GM03348 (cell line): ENCODE data around the gene ZNF428.
"Not testable (repeated sequence)": the region's sequence is repeated elsewhere in the genome, so short reads cannot be mapped to it uniquely, and the experiment has no call there.

Source experiments
- DNase-seq: peaks from one replicate; pipeline ENCODE4 v3.0.0; 2012; ENCODE audit warnings: low spot score

Gene ZNF428, protein sequence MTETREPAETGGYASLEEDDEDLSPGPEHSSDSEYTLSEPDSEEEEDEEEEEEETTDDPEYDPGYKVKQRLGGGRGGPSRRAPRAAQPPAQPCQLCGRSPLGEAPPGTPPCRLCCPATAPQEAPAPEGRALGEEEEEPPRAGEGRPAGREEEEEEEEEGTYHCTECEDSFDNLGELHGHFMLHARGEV

DNA sequence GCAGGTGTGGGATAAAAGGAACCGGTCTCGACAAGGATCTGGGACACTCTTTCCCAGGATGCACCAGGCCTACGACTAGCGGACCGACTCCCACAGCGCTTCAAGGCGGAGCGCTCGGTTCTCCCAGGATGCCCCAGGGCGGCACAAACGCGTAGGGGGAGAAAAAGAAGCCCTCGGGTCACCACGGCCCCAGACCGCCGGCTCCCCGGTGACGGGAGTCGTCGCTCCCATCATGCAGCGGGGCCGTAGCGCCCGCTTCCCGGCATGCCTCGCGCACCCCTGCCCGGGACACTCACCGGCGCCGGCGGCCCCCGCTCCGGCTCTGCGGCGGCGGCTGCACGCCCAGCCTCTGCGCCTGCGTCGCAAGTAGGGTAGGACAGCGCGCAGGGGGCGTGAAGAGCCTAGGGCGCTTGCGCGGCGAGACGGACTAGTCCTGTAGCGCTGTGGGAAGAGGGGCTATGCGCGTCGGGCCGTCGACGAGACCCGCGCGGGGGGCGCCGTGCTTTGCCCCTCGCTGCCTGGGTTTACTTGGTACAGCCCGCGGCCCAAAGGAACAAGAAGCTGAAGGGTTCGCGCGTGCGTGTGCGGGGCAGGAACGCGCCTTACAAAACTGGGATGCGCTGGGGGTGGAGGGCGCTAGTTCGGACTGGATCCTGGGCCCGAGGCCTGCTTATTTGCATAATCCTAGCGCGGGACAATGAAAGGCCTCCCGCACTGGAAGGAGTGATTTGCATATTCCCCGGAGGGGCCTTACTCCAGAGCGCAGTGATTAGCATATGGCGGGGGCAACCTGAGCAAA lies at the start of gene ZNF428:
Gene ZNF428, minus strand, starts transcription at position 368 of the 799 bp plus-strand sequence. CDS start 5,325 bp downstream, outside the sequence.
- DNase-seq, result peak; percentile 97

DNA sequence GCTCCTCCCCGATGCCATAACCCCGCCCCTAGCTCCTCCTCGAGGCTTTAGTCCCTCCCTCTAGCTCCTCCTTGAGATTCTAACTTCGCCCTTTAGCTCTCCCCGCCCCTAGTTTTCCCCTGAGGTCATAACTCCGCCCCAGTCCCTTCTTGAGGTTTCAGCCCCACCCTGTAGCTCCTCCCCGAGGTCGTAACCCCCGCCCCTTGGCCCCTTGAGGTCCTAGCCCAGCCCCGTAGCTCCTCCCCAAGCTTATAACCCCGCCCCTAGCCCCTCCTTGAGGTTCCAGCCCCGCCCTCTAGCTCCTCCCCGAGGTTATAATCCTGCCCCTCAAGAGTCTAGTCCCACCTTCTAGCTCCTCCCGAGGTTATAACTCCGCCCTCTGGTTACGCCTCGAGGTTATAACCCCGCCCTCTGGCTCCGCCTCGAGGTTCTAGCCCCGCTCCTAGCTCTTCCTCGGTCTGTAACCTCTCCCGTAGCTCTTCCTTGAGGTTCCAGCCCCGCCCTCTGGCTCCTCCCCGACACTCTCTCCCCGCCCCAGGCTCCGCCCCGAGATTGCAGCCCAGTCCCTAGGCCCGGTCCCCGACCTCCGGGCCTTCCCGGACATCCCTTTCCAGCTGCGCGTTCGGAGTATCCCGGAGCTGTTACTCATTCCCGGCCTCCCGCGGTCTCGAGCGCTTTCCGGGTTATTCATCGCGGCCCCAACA lies 49.1 kb upstream of the ZNF428 start:
- DNase-seq, result peak; percentile 99

DNA sequence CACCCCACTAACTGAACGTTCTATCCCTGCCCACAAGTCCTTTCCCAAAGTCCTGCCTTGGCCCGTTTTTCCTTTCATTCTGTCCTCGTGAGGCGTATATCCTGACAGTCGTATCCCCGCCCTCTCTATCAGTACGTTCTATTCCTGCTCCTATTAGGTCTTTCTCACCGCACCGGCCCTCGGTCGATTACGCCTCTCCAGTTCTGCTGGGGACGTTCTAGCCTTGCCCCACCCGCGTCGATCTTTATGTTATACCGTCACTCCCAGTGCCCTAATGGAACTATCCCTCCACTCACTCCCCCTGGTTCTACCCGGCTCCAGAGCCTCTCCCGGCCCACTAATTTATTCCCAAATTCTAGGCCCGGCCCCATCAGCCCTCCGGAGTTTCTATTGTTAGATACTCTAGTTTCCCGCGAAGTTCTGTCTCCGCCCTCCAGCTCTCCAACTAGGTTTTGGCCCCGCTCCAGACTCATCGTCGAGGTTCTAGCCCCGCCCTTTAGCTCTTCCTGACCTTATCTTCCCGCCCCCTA lies 48.5 kb upstream of the ZNF428 start:
- DNase-seq, result no peak

DNA sequence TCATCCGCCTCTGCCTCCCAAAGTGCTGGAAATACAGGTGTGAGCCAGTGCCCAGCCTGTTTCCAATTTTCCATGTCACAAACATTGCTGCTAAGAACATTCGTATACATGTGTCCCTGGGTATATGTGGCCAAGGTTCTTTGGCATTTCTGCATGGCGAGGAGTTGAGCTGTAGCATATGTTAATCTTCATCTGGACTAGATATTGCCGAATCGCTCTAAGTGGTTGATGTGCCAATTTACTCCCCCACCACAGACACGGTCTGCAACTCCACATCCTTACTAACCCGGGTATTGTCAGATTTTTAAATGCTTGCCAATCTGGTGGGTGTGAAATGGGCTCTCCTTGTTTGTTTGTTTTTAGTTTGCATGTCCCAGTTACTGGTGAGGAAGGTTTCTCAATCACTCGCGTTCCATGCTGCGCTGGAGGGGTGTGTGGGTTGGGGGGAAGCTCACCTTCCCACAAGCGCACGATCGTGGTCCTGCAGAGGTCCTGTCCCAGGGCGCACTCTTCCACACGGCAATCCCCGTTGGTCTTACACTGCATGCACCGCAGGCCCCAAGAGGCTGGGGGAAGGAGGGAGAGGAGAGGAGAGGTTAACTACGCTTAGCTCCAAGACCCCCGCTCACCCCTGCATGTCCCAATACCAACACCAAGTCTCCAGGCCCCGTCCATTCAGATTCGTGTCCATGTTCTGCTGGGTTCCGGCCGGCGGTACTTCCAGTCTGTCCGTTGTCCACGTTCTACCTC lies 47.9 kb upstream of the ZNF428 start:
- DNase-seq, result no peak

DNA sequence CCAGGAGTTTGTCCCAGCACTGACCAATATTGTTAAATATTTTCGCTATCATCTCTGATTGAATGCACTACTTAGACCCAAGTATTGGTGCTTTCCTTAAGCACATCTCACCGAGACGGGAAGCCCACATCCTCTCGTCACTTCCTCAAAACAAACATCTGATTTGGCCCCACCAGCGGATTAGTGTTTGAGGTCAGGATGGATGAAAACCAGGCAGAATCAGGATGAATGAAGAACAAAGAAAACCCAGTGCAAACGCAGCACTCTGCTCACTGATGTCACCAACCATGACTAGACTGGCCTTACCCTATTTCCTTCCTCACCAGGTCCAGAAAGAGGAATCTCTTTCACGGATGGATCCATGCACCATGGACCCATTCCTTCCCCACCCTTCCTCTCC lies 44.6 kb upstream of the ZNF428 start:
- no peak for DNase-seq

DNA sequence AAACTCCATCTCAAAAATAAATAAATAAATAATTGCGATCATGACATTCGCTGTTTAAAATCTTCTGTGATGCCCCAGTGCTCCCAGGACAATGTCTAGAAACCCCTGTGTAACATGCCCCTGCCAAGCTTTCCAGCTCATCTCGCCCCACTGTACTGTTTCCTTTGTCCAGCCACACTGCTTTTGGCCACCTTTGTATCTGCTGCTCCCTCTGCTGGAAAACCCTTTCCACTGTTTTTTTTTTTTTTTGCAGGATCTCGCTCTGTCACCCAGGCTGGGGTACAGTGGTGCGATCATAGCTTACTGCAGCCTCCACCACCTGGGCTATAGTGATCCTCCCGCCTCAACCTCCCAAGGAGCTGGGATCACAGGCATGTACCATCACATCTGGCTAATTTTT lies 43.1 kb upstream of the ZNF428 start:
- DNase-seq, result no peak

DNA sequence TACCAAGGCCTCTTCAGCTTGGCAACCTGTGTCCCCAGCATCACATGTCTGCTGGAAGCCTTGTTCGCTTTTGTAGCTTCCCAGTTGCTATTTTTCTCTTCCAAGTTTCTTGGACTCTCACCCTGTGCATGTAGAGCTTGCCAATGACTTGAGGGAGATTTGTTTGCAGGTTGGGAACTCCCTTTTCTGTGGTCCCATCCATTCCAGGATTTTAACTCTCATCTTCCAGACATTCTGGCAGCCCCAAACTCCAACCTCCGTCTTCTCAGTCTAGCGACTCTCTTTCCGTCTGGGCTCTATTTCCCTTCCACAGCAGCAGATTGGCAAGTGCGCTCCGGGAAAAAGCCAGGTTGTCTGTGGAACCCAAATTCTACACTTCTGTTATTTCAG lies 41.5 kb upstream of the ZNF428 start:
- no peak for DNase-seq

DNA sequence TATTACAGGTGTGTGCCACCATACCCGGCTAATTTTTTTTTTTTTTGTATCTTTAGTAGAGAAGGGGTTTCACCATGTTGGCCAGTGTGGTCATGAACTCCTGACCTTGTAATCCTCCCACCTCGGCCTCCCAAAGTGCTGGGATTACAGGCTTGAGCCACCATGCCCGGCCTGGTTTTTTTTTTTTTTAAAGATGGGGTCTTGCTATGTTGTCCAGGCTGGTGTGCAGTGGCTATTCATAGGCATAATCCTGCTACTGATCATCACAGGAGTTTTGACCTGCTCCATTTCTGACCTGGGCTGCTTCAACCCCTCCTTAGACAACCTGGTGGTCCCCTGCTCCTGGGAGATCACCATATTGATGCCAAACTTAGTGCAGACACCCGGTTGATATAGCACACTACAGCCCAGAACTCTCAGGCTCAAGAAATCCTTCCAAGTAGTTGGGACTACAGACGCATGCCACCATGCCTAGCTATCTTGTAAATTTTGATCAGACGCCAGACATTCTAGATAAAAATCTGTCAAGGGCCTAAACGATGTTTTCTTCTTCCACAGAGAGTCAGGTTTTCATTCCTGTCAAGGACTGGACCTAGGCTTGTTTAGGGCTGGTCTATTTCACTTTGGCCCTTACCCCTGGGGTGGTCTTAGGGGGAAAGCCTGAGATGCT lies 41.0 kb upstream of the ZNF428 start:
- DNase-seq, result no peak

DNA sequence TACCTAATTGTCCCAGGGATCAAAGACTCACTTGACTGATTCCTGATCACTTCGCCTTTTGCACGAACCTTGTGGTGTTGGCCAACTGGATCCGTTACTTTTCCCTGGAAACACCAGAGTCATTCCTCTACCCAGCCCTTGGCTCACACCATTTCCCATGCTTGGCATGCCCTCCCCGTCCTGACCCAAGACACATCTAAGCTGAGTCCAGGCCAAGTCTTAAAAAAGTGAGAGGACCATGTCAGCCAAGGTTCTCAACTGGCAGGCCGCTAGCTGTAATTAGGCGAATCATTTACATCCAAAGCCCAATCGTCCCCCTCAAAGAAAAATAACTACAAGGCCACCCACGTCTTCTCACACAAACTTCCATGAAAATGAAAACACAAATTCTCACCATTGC lies 39.1 kb upstream of the ZNF428 start:
- no peak for DNase-seq

DNA sequence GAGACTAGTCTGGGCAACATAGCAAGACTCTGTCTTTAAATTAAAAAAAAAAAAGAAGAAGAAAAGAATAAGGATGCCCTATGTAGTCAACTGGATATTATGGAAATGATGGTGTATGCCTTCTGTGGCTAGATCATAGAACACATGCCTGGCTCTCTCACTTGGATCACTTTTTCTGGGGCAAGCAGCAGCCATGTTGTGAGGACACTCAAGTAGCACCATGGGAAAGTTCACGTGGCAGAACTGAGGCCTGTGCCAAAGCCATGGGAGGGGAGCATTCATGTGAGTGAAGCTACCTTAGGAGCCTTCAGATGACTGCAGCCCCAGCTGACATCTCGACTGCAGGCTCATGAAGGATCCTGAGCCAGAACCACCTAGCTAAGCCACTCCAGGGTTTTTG lies 38.6 kb upstream of the ZNF428 start:
- DNase-seq, result no peak

DNA sequence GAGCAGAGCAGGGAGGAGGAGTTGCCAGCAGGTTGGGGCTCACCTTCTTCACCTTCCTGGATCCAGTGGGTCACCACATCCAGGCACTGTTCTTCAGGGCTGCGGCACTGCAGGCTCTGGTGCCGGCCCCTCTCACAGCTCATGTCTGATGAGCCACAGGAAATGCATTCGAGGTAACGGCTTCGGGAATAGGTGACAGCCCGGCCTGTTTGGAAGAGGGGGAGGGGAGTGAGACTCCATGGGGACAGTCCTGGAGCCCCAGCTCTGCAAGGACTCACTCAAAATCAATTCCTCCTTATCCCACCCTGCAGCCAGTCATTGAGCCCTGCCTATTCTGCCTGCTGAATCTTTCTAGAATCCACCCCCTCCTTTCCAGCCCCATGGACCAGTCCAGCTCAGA lies 37.0 kb upstream of the ZNF428 start:
- no peak for DNase-seq

DNA sequence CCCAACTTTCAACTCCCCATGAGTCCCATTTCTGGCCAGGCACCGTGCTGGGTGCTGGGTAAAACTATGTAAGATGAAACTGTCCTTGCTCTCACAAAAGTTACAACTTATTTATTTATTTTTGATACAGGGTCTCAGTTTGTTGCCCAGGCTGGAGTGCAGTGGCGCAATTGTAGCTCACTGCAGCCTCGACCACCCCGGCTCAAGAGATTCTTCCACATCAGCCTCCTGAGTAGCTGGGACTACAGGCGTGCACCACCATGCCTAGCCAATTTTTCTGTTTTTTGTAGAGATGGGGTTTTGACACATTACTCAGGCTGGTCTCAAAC lies 33.1 kb upstream of the ZNF428 start:
- no peak for DNase-seq

DNA sequence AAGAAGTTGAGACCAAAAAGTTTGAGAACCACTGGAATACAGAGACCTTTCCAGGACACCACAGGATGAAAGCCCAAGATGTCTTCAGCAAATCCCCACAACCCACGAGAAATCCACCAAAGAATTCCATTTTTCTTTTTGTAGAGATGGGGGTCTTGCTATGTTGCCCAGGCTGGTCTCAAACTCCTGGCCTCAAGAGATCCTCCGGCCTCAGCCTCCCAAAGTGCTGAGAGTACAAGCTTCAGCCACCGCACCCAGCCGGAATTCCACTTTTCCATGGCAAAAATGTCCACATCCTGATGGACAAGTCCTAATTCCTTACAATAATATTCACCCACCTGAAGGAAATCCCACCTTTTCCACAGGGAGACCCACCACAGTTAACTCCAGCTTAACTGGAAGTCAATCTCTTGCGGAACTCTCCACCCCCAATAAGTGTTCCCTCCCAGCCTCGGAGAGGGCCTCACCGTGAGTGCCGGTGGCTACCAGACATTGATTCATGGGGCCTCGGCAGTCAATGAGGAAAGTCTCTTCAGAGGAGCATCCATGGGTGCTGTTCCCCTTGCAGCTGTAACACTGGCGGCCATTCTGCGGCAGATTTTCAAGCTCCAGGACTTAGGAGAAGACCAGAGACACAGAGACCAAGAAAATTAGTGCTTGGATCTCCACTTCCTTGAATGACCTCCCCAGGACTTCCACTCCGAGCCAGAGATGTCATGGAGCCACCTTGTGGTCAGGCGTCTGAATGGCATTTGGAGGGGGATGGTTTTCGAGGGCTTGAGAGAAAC lies 32.5 kb upstream of the ZNF428 start:
- DNase-seq, result peak; percentile 76

DNA sequence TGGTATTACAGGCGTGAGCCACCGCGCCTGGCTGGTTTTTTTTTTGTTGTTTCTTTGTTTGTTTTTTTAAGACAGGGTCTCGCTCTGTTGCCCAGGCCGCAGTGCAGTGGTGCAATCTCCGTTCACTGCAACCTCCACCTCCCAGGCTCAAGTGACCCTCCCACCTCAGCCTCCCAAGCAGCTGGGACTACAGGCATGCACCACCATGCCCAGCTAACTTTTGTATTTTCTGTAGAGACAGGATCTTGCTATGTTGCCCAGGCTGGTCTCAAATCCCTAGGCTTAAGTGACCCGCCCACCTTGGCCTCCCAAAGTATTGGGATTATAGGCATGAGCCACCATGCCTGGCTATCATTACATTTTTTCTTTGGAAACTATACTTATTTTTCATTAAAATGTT lies 30.8 kb upstream of the ZNF428 start:
- DNase-seq, result not testable (repeated sequence)

DNA sequence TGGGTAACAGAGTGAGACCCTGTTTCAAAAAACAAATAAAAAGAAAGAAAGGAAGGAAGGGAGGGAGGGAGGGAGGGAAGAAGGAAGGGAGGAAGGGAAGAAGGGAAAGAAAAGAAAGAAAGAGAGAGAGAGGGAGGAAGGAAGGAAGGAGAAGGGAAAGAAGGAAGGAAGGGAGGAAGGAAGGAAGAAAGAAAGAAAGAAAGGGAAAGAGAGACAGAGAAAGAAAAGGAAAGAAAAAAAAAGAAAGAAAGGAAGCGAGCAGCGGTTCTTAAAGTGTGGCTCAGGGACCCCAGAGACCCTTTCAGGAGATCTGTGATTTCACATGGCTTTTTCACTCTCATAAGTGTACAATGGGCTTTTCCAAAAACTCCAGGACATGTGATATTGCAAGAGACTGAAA lies 30.1 kb upstream of the ZNF428 start:
- no peak for DNase-seq

DNA sequence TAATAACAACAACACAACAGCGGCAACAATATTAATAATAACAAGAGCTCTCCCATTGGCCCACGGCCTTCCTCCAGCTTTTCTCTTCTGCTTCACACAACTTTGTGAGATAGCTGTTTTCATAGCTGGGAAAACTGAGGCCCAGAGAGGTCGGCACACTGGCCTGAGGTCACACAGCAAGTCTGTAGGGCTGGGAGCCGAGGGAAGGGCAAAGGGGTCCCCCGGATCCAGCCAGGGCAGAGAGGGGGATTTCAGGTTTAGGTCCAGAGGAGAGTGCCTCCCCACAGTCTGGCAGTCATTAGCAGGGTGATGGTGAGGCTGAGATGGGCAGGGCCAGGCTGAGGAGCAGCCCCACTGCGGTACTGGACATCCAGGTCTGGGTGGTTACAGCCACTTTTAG lies 29.2 kb upstream of the ZNF428 start:
- DNase-seq, result no peak

DNA sequence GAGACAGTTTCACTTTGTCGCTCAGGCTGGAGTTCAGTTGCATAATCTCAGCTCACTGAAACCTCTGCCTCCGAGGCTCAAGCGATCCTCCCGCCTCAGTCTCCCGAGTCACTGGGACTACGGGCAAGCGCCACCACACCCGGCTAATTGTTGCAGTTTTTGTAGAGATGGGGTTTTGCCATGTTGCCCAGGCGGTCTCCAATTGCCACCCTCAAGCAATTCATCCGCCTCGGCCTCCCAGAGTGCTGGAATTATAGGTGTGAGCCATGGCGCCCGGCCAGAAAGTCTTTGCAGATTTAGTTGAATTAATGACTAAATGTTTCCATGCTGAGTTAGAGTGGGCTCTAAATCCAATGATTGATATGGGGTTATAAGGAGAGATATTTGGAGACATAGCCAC lies 24.8 kb upstream of the ZNF428 start:
- no peak for DNase-seq

DNA sequence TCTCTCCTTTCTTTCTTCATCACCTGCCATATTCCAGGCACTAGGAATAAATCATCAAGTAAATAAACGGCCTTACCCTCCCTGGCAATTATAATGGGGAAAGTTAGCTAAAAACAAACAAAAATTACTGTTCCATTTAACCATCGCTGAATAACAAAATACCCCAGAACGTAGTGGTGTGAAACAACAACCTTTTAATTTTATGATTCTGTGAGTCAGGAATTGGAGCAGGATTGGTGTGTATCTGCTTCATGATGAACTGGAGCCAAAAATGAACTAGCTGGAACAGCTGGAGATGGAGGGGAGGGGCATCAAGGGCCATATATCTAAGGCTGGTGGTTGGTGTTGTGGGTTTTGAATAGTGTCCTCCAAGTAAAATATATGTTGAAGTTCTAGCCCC lies 23.9 kb upstream of the ZNF428 start:
- DNase-seq, result no peak

DNA sequence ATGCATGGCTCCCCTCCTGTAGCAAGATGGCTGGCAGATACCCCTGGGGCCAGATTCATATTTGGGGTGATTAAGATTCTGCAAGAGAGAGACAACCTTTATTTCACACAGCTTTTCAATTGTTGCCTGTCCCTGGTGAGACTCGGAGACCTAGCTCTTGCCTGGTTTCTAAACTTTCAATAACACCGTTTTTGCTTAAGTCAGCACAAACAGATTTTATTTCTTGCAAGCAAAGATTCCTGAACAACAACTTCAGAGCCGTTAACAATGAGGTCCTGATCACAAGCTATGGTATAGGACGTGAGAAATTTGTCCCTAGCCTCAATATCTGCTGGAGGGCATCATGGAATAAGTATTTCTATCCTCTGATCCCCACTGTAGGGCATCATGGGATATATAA lies 23.1 kb upstream of the ZNF428 start:
- DNase-seq, result no peak

DNA sequence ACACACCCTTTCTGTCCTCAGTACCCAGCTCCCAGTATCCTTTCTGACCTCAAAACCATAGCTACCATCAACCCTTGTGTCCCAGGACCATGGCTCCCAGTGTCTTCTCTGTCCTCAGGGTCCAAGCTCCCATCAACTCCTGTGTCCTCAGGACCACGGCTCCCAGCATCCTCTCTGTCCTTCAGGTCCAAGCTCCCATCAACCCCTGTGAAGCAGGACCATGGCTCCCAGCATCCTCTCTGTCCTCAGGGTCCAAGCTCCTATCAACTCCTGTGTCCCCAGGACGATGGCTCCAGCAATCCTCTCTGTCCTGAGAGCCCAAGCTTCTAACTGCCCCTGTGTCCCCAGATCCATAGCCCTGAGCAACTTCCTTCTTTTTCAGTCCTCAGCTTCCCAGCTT lies 21.9 kb upstream of the ZNF428 start:
- DNase-seq, result no peak

DNA sequence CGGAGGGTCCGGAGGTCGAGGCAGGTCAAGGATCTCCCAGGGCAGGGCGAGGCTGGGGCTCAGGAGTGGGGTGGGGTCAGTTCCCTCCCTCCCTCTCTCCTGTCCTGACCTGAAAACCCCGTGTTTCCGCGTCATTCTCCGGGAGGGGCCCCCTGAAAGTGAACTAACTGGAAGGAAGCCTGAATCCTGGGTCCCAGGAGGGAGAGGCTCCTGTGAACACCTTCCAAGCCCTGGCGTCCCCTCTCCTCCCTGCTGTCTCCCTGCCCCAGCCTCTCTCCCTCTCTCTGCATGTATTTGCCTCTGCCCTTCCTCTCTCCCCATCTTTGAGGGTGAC lies 21.0 kb upstream of the ZNF428 start:
- DNase-seq, result no peak
